GM13976 (cell line): ENCODE results near the gene MYOCOS.
"Not testable (repeated sequence)": the region's sequence is repeated elsewhere in the genome, so short reads cannot be mapped to it uniquely, and the experiment has no call there.

Experiments used
- DNase-seq: peaks from one replicate; pipeline ENCODE4 v3.0.0; 2012; ENCODE audit warnings: low spot score
- in situ Hi-C: fragments of 300-500 bp; cut with MboI; formaldehyde crosslinking; loops from one replicate; pipeline ENCODE4 v1.12.0; 2022; ENCODE audit warnings: low sequenced_read_pairs, mixed read lengths, inconsistent platforms; ENCODE audit not compliant: unreplicated experiment
- TF ChIP-seq, protein P1 (sequence below): IDR thresholded peaks from 2 replicates; pipeline ENCODE4 v1.5.1; 2012; ENCODE audit warnings: borderline replicate concordance, mild to moderate bottlenecking; ENCODE audit not compliant: insufficient read depth; ENCODE audit errors: extremely low read depth, missing control alignments, control extremely low read depth

Gene MYOCOS

DNA sequence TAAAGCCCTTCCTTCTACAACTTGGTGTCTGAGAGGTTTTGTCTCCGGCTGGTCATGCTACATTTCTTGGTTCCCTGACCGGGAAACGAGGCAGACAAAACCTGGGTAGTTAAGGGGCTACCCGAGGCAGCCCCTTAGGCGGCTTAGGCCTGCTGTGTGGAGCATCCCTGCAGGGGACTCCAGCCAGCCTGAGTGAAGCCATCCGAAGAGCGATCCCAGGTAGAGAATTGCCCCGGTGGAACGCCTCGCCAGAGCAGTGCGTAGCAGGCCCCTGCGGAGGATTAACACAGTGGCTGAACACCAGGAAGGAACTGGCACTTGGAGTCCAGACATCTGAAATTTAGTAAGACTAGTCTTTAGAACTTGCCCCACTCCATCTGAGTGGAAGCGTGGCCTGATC is 21.2 kb upstream of the MYOCOS start:
- TF ChIP-seq, protein P1, sequence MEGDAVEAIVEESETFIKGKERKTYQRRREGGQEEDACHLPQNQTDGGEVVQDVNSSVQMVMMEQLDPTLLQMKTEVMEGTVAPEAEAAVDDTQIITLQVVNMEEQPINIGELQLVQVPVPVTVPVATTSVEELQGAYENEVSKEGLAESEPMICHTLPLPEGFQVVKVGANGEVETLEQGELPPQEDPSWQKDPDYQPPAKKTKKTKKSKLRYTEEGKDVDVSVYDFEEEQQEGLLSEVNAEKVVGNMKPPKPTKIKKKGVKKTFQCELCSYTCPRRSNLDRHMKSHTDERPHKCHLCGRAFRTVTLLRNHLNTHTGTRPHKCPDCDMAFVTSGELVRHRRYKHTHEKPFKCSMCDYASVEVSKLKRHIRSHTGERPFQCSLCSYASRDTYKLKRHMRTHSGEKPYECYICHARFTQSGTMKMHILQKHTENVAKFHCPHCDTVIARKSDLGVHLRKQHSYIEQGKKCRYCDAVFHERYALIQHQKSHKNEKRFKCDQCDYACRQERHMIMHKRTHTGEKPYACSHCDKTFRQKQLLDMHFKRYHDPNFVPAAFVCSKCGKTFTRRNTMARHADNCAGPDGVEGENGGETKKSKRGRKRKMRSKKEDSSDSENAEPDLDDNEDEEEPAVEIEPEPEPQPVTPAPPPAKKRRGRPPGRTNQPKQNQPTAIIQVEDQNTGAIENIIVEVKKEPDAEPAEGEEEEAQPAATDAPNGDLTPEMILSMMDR: no peak
- in situ Hi-C loops: no loop called here
- DNase-seq: no peak

DNA sequence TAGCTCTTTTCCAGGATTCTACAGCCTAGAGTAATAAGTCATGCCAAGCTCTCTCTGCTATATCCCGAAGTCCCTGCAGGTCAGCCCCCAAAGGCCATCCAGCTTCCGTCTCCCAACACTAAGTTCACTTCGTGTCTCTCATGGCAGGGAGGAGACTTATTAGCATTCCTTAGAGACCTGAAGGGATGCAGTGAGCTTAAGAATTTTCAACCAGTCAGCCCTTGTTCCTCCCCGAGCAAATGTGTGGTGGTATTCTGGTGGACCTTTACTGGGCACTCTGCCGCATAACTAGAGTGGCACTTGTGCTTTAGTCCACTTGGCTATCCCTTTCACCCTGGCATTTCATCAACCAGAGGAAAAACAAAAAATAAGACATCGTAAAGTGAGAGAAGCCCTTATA is 19.0 kb upstream of the MYOCOS start:
- in situ Hi-C loops, DNase-seq: not testable (repeated sequence)

- in situ Hi-C loops: no loop called here
- DNase-seq: no peak
Observed at GRCh38 chr1:171606402-171606941, 15.6 kb upstream of the MYOCOS start.

DNA sequence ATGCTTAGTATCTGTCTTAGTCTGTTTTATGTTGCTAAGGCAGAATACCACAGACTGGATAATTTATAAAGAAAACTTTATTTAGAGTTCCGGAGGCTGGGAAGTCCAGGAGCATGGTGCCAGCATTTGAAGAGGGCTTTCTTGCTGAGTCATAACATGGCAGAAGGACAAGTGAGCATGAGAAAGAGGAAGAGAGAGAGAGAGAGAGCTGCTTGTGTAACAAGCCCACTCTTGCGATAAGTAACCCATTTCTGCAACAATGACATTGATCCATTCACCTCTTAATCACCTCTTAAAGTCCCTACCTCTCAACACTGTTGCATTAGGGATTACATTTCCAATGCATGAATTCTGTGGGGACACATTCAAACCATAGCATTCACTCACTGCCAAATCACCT is 11.7 kb upstream of the MYOCOS start:
- TF ChIP-seq, protein P1: no peak
- in situ Hi-C loops: no loop called here
- no peak for DNase-seq

More at GRCh38 chr1:171606402-171606941, 15.6 kb upstream of the MYOCOS start:
- TF ChIP-seq, protein P1: no peak

DNA sequence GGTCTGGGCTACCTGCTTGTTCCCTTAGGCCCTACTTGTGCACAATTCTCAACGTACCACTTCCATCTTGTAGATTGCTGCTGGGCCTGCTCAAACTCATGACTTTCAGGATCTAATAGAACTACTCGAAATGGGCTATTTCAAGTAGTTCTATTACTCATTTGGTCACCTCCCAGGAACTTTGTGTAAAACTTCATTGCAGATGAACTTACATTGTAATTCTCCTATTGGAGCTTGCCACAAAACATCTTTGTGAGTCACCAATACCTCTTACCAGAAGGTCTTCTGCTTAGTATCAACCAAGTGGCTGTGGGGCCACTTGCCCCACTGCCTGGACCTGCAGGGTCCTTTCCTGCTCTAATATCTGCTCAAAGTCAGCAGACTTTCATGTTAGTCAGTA is 10.7 kb upstream of the MYOCOS start:
- in situ Hi-C loops: no loop called here
- DNase-seq: no peak
- TF ChIP-seq, protein P1: no peak

DNA sequence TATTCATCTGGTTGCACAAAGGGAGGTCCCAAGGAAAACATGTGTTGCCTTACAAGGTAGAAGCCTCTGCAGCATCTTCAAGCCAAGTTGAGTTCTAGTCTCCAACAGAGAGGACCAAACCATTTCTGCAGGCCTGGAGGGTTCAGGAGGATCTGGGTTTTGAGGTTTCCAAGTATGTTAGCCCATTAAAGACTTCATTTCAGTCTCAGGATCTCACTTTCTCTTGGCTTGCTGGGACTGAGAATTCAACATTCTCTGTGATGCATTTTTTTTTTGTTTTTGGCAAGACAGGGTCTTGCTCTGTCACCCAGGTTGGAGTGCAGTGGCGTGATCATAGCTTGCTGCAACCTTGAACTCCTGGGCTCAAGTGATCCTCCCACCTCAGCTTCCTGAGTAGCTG is 8.8 kb upstream of the MYOCOS start:
- no peak for DNase-seq
- in situ Hi-C loops: no loop called here
- TF ChIP-seq, protein P1: no peak

GRCh38 chr1:171615122-171615906 is 6.7 kb upstream of the MYOCOS start:
- DNase-seq, in situ Hi-C loops: not testable (repeated sequence)
